HG02840 (cell line): ENCODE measurements around the gene NRBF2.
A peak's percentile ranks its signal among the peaks of the same experiment; 100 is the strongest.

Source experiments
- ATAC-seq: cut with Tn5 transposase; IDR thresholded peaks from one replicate; pipeline ENCODE4 v1.9.1; 2021; ENCODE audit warnings: mild to moderate bottlenecking, moderate library complexity, moderate number of reproducible peaks; ENCODE audit not compliant: unreplicated experiment, low FRiP score

NRBF2 gene

DNA sequence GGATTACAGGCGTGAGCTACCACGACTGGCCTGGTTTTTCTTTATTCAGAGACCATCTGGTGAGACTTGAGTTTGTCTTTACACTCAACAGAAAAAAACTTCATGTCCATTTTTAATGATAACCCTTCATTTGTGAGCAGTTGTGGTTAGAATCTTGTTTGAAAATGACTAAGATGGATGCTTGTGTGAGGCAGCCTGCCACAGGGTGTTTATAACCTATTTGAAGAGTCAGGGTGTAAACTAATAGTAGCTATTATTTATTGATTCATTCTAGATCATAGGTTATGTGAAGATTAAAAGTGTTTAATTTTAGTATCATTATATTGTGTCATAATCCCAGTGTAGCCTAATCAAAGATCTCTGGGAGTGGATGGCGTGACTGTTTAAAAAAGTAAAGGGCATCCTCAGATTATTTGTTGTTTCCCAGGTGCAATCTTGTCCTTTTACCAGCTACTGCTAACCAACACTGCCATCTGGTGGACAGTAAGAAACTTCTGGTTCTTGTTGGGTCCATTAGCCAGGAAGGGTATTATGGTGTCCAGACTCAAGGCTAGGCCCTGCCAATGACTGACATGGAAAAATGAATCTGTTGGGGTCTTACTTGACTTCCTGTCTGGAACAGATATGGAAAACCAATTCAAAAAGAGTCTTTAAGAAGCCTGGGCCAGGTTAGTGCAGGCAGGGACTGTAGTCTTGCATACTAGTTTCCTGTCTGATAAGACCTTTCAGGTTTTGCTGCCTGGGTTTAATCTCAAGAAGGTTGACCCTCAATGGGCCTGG, 24.9 kb downstream of the NRBF2 start:
- ATAC-seq = no peak

GRCh38 chr10:63161592-63161991, 28.5 kb downstream of the NRBF2 start:
- ATAC-seq = no peak

GRCh38 chr10:63164166-63164623, 31.1 kb downstream of the NRBF2 start:
- no peak for ATAC-seq

DNA sequence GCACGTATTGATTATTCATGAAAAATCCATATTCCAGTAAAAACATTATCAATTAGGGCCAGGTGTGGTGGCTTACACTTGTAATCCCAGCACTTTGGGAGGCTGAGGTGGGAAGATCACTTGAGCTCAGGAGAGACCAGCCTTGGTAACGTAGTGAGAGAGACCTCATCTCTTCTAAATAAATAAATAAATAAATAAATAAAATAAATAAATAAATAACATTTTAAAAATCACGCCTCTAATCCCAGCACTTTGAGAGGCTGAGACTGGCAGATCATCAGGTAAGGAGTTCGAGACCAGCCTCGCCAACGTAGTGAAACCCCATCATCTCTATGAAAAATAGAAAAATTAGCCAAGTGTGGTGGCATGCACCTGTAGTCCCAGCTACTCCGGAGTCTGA, 32.1 kb downstream of the NRBF2 start:
- ATAC-seq = no peak

DNA sequence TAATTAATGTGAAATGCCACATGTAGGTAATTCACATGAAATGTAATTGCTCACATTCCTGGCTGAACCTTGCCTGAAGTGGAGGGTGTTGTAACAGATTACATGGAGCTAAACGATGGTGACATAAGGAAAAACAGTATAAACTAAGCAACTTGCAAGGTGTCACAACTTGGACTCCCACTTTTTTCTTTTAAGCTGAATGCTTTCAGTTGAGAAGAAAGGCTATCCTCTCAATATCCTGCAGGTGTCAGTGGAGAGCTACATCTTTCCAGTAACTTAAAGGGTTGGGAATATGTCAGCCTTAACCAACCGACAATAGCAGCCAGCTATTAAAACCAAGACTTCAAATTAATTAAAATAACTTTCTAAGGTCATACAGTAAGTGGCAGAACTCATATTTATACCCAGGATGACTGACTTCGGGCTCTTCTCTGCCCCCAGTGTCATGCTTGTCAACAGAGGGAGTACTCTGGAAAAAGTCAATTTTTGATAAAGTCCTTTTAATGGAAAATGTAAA, 33.7 kb downstream of the NRBF2 start:
- ATAC-seq = no peak

- ATAC-seq = no peak
These were observed 35.8 kb downstream of the NRBF2 start for GRCh38 chr10:63168821-63169462.

GRCh38 chr10:63169624-63170023, 36.5 kb downstream of the NRBF2 start:
- ATAC-seq = no peak

DNA sequence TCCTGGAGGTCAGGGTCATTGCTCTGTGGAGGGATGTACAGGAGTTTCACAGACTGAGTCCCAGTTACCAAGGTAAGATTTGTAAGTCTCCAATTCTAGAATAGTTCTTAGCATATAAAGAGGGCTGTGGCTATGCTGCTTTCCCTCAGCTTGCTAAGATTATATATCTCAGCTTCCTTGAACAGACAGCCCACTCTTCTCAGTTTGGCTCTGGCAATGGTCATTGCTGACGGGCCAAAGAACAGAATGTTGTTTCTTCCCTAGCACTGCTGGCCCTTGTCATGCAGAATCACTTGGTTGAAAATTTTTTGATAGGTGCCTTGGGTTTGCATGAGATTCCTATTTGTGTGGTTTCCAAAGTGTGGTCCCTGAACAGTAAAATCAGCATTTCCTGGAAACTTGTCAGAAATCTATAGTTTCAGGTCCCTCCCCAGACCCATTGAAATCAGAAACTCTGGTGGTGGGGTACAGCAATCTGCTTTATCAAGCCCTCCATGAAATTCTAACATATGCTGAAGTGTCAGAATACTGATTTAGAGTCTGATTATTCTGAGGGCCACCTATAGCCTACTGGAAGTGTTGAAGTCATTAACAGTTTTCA, 38.2 kb downstream of the NRBF2 start:
- ATAC-seq = no peak

GRCh38 chr10:63171926-63172325, 38.8 kb downstream of the NRBF2 start:
- no peak for ATAC-seq

GRCh38 chr10:63173468-63174232, 40.5 kb downstream of the NRBF2 start:
- ATAC-seq = peak; percentile 97

- no peak for ATAC-seq
These were observed 42.4 kb downstream of the NRBF2 start for GRCh38 chr10:63175534-63175933.

GRCh38 chr10:63192826-63193225, 59.7 kb downstream of the NRBF2 start:
- ATAC-seq = no peak

- ATAC-seq = no peak
These were observed 64.4 kb downstream of the NRBF2 start for GRCh38 chr10:63197344-63198092.

DNA sequence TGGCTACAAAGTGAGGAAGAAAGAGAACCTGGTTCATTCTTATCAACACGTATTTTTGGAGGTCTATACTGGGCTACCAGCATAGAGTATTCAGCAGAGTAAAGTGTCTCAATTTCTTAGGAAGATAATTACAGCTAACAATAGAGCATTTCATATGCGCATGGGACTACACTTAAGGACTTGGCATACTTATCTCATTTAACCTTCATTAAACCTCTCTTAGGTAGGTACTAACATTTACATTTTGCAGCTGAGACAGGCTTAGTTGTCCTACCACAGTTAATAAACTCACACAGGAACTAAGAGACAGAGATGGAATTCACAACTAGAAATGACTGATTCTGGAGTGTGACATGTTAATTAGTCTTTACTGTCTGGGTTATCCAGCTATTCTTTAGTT, 66.6 kb downstream of the NRBF2 start:
- ATAC-seq = no peak

GRCh38 chr10:63200431-63200830, 67.3 kb downstream of the NRBF2 start:
- ATAC-seq = no peak

DNA sequence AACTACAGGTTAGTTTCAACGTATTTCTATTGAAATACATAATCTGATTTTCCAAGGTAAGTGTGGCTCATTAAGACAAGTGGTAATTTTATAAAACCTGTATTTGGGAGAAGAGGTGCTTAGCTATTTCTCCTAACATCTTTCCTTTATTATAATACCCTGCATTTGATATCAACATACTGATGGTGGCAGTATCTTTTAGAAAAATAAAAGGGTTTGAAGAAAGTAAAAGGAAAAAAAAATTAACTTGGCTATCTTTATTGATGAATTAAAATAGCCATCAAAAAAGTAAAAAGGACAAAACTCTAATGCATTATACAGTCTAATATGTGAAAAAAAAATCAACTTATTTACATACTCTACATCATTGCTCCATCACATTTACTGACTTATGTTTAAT, 68.0 kb downstream of the NRBF2 start:
- no peak for ATAC-seq
